ENCODE data around the gene GDAP2. TPM values are rescaled to one million over a fixed set of nuclear protein-coding genes. Genes with fewer than 3 reads are reported as not detected.

The GDAP2 gene
- total RNA-seq, 4 donors from 2014 or later: 9.1 to 25.0 (median 16.2) TPM

DNA sequence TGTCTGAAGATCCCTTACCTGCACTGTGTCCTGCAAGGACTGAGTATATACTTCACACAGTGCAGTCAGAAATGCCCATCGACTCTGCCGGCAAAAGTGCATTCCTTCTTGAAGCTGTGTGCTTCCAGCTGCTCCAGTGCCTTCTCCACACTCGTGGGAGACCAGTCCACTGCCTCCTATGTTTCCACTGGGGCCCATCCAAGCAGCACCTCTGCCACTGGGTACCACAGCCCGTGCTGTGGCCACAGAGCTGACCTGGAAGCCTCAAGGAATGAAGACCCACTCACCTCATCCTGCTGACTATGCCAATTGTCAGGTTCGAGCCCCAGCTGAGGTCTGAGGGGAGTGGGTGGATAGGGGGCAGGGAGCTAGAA is 108.1 kb downstream of the GDAP2 start:
- Histone ChIP-seq H3K27ac (peak overlapping the region in 3 of 4 donors; percentile 8 to 67 (median 63)), H3K27me3 (no peaks in the 10 kb centered on the region), H3K9me3 (no peaks in the 10 kb centered on the region), H3K4me3 (no peak overlapping the region), H3K36me3 (no peaks in the 10 kb centered on the region), H3K4me1 (peaks cover 7 to 37% (median 31%) of the 10 kb centered on the region in 3 donors)
- no peak for DNase-seq
- 62 to 79% methylated on average over 4 to 5 of the region's 5 CpGs for WGBS, 2 donors
- no peak for TF ChIP-seq POLR2A (IDR thresholded peaks at IDR 0.05)
- TF ChIP-seq, protein P1, sequence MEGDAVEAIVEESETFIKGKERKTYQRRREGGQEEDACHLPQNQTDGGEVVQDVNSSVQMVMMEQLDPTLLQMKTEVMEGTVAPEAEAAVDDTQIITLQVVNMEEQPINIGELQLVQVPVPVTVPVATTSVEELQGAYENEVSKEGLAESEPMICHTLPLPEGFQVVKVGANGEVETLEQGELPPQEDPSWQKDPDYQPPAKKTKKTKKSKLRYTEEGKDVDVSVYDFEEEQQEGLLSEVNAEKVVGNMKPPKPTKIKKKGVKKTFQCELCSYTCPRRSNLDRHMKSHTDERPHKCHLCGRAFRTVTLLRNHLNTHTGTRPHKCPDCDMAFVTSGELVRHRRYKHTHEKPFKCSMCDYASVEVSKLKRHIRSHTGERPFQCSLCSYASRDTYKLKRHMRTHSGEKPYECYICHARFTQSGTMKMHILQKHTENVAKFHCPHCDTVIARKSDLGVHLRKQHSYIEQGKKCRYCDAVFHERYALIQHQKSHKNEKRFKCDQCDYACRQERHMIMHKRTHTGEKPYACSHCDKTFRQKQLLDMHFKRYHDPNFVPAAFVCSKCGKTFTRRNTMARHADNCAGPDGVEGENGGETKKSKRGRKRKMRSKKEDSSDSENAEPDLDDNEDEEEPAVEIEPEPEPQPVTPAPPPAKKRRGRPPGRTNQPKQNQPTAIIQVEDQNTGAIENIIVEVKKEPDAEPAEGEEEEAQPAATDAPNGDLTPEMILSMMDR (IDR thresholded peaks at IDR 0.05): no peak
- intact Hi-C loops (cut with DNase I): no loop called here

DNA sequence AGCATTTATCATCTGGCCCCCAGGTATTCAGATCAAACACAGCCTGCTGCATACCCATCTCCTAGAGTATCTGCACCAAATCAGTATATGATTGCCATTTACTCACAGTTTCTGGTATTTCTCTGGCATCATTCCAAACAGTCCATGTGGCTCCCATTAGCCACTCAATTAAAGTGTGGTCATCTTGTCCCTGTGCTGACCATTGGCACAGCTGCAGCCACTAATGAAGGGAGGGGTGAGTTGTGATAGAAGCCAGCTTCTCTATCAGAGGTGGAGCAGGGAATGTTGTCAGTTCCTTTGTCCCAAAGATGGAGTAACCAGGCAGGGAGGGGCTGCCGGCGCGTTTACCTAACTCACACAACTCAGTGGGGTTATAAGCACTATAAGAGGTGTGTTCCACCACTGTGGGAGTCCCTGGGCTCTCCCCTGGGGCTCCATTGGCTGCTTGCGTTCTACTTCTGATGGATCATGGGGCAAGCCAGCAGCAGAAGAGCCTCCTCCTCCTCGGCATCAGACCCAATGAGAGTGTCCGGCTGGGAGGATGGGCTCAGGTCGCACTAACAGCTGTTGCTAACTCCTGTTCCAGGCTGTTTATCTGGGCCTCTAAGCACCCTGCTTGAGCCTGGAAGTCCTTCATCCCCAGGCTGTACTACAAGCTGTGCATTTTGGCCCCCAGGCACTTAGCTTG is 108.6 kb downstream of the GDAP2 start:
- Histone ChIP-seq H3K27me3 (no peaks in the 10 kb centered on the region), H3K4me3 (no peak overlapping the region), H3K9me3 (no peaks in the 10 kb centered on the region), H3K27ac (peak overlapping the region in 3 of 4 donors; percentile 8 to 67 (median 63)), H3K36me3 (no peaks in the 10 kb centered on the region), H3K4me1 (peaks cover 4 to 32% (median 26%) of the 10 kb centered on the region in 3 donors)
- DNase-seq: no peak
- intact Hi-C loops (cut with DNase I): no loop called here
- WGBS, 2 donors: 73 to 80% methylated on average over 4 to 5 of the region's 7 CpGs
- TF ChIP-seq, protein P1 (IDR thresholded peaks at IDR 0.05): no peak
- TF ChIP-seq POLR2A (IDR thresholded peaks at IDR 0.05): no peak

DNA sequence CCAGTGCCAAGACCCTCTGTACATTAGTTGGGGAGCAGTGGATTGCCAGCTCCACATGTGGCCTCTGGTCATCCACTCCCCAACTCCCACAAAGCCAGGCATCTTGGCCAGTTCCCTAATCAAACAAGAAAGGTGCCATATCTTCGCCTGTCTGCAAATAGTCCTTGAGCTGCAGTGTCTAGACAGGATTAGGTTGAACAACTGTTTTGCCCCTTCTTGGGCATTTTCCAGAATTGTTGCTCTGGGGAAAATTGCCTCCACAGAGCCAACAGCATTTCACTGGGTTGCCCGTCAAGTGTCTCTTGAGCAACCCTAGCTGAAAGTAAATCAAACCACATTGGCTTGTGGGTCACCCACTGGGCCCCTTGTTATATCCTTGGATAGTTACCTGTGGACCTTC is 109.3 kb downstream of the GDAP2 start:
- no peaks in the 10 kb centered on the region for H3K9me3 ChIP-seq
- H3K36me3 ChIP-seq: no peaks in the 10 kb centered on the region
- intact Hi-C loops (cut with DNase I): no loop called here
- H3K27ac ChIP-seq: no peak overlapping the region
- H3K4me1 ChIP-seq: peaks cover 0 to 30% (median 18%) of the 10 kb centered on the region in 3 donors
- H3K4me3 ChIP-seq: no peak overlapping the region
- DNase-seq: no peak
- WGBS, 2 donors: 69 to 83% methylated on average over 2 of the region's 2 CpGs
- H3K27me3 ChIP-seq: no peaks in the 10 kb centered on the region
- TF ChIP-seq POLR2A (IDR thresholded peaks at IDR 0.05): no peak
- TF ChIP-seq, protein P1 (IDR thresholded peaks at IDR 0.05): no peak

DNA sequence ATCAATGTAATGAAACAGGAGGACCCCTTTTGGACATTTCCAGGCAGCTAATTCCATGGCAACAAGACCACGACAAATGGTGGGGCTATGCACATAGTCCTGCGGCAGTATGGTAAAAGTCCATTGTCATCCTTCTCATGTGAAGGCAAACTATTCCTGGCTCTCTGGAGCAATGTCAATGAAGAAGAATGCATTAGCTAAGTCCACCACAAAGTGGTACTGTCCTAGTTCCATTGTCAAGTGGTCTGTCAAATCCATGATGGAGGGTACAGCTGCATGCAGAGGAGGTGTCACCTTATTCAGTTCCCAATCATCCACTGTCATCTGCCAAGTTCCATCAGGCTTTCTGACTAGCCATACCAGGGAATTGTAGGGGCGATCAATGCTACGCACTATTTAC is 110.1 kb downstream of the GDAP2 start:
- H3K27ac ChIP-seq: no peak overlapping the region
- 69 to 89% methylated on average over 2 to 4 of the region's 4 CpGs for WGBS, 2 donors
- H3K4me3 ChIP-seq: no peak overlapping the region
- H3K9me3 ChIP-seq: no peaks in the 10 kb centered on the region
- intact Hi-C loops (cut with DNase I): no loop called here
- no peaks in the 10 kb centered on the region for H3K36me3 ChIP-seq
- no peak for DNase-seq
- no peak for TF ChIP-seq POLR2A (IDR thresholded peaks at IDR 0.05)
- TF ChIP-seq, protein P1 (IDR thresholded peaks at IDR 0.05): no peak
- H3K4me1 ChIP-seq: peaks cover 0 to 30% (median 13%) of the 10 kb centered on the region in 3 donors
- no peaks in the 10 kb centered on the region for H3K27me3 ChIP-seq

DNA sequence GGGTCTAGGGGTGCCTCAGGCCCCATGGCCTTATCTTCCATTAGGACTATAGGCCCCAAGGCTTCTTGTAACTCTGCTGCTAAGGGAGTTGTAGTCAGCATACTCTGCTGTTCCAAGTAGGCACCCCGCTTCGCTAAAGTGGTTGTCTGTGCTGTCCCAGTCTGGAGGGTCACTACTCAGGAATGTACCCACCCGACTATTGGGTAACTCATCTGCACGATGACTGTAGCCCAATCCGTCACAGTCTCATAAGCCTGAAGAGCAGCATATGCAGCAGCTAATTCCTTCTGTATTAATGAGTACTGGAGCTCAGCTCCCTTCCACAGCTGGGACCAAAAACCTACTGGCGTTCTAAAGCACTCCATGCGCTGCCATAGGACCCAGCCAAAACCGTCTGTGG is 111.0 kb downstream of the GDAP2 start:
- Histone ChIP-seq H3K9me3 (no peaks in the 10 kb centered on the region), H3K4me1 (peaks cover 0 to 30% (median 13%) of the 10 kb centered on the region in 3 donors), H3K36me3 (no peaks in the 10 kb centered on the region), H3K4me3 (no peak overlapping the region), H3K27me3 (no peaks in the 10 kb centered on the region), H3K27ac (no peak overlapping the region)
- 96 to 100% methylated on average over 5 to 6 of the region's 8 CpGs for WGBS, 2 donors
- no peak for DNase-seq
- intact Hi-C loops (cut with DNase I): no loop called here
- no peak for TF ChIP-seq POLR2A (IDR thresholded peaks at IDR 0.05)
